H1 (cell line): Measurements from ENCODE around the gene NDRG2. TPM values are rescaled to one million over a fixed set of nuclear protein-coding genes. Genes with fewer than 3 reads are reported as not detected.

Experiments used
- CTCF ChIA-PET: fragments of 300-600 bp; sonication (Branson Sonifier 250); formaldehyde crosslinking; loops from one replicate; lab custom pipeline; 2021; ENCODE audit not compliant: partially characterized antibody; lab: Charles Lee
- POLR2A ChIA-PET: fragments of 300-600 bp; sonication (Branson Sonifier 250); formaldehyde crosslinking; loops from one replicate; lab custom pipeline; 2021; ENCODE audit warnings: inconsistent platforms; ENCODE audit not compliant: partially characterized antibody; lab: Charles Lee
- DNase-seq, 2 experiments: peaks; one replicate each; pipeline versions ENCODE4 v3.0.0 to v3.0.0-alpha.2; 2010 to 2022; ENCODE audit warnings: low spot score in 2 of 2, low read depth in 1 of 2, mixed read lengths in 1 of 2
- FAIRE-seq: peaks from 2 replicates; lab custom pipeline; 2011; peaks lifted over from hg19 to GRCh38; lab: Jason Lieb, UNC
- H2AFZ ChIP-seq: 2 replicates; pipeline ENCODE4 v1.8.1; 2012; ENCODE audit warnings: low read length, inconsistent platforms
- H2AK5ac ChIP-seq: 2 replicates; pipeline ENCODE4 v1.6.1; 2013; ENCODE audit warnings: low read depth, low read length
- H2BK120ac ChIP-seq: replicated peaks from 2 replicates; pipeline ENCODE3; 2013; ENCODE audit warnings: low read depth, low read length, inconsistent platforms
- H2BK12ac ChIP-seq: 2 replicates; pipeline ENCODE4 v1.6.1; 2013; ENCODE audit warnings: low read depth, low read length
- H2BK15ac ChIP-seq: 2 replicates; pipeline ENCODE4 v1.6.1; 2013; ENCODE audit warnings: low read length
- H2BK20ac ChIP-seq: 2 replicates; pipeline ENCODE4 v1.6.1; 2013; ENCODE audit warnings: low read length
- H2BK5ac ChIP-seq: 2 replicates; pipeline ENCODE4 v1.6.1; 2013; ENCODE audit warnings: low read depth, low read length
- H3K14ac ChIP-seq: 2 replicates; pipeline ENCODE4 v1.6.1; 2013; ENCODE audit warnings: inconsistent platforms; ENCODE audit not compliant: insufficient read length
- H3K18ac ChIP-seq: 2 replicates; pipeline ENCODE4 v1.6.1; 2013; ENCODE audit warnings: low read length; ENCODE audit errors: extremely low read depth
- H3K23ac ChIP-seq: 2 replicates; pipeline ENCODE4 v1.6.1; 2013; ENCODE audit warnings: inconsistent platforms; ENCODE audit not compliant: insufficient read length
- H3K23me2 ChIP-seq: 2 replicates; pipeline ENCODE4 v1.6.1; 2013; ENCODE audit warnings: low read depth, low read length
- H3K27ac ChIP-seq: 2 replicates; pipeline ENCODE4 v1.6.1; 2011; ENCODE audit warnings: low read depth, low read length, inconsistent platforms
- H3K27me3 ChIP-seq, 4 experiments: replicated peaks in 1 of 4; 1 replicate in 1 of 4; 2 replicates in 3 of 4; pipeline versions ENCODE4 v1.6.1 to v1.8.1; 2011 to 2013; ENCODE audit warnings: low read length in 3 of 4, mild to moderate bottlenecking in 3 of 4, inconsistent platforms in 2 of 4, mixed read lengths in 2 of 4, moderate library complexity in 1 of 4; ENCODE audit not compliant: control insufficient read depth in 3 of 4, insufficient read depth in 3 of 4; ENCODE audit errors: extremely low read depth in 1 of 4
- H3K36me3 ChIP-seq, 4 experiments: 2 replicates each; pipeline versions ENCODE4 v1.6.1 to v1.8.1; 2011 to 2013; ENCODE audit warnings: mild to moderate bottlenecking in 4 of 4, low read length in 3 of 4, moderate library complexity in 2 of 4, control low read depth in 1 of 4, inconsistent platforms in 1 of 4; ENCODE audit not compliant: insufficient read depth in 4 of 4, control insufficient read depth in 2 of 4
- H3K4ac ChIP-seq: replicated peaks from 2 replicates; pipeline ENCODE3; 2013; ENCODE audit warnings: low read length, low read depth, mixed read lengths, inconsistent platforms; ENCODE audit not compliant: insufficient read length
- H3K4me1 ChIP-seq, 4 experiments: replicated peaks in 1 of 4; 1 replicate in 1 of 4; 2 replicates in 3 of 4; pipeline versions ENCODE4 v1.6.1 to v1.8.1; 2011 to 2013; ENCODE audit warnings: low read length in 3 of 4, inconsistent platforms in 2 of 4, mixed read lengths in 1 of 4; ENCODE audit not compliant: insufficient read depth in 4 of 4, control insufficient read depth in 3 of 4
- H3K4me2 ChIP-seq, 2 experiments: 2 replicates each; pipeline versions ENCODE4 v1.6.1 to v1.8.1; 2011 to 2013; ENCODE audit warnings: low read depth in 2 of 2, low read length in 2 of 2, control low read depth in 1 of 2, inconsistent platforms in 1 of 2, mild to moderate bottlenecking in 1 of 2; ENCODE audit not compliant: insufficient read depth in 1 of 2
- H3K4me3 ChIP-seq, 4 experiments: fragments of 200-600, 300-600 bp in 1 of 4; sonication (generic), shearing (Covaris generic), sonication (Bioruptor Twin) in 1 of 4; 2 replicates each; pipeline versions ENCODE4 v1.5.1 to v1.8.1; 2011 to 2016; ENCODE audit warnings: low read length in 4 of 4, low read depth in 3 of 4, control low read depth in 2 of 4, inconsistent platforms in 2 of 4, mild to moderate bottlenecking in 2 of 4, mixed read lengths in 1 of 4, moderate library complexity in 1 of 4; ENCODE audit not compliant: insufficient read depth in 2 of 4; ENCODE audit errors: extremely low read depth in 1 of 4
- H3K56ac ChIP-seq: replicated peaks from 2 replicates; pipeline ENCODE3; 2013; ENCODE audit warnings: low read depth, mild to moderate bottlenecking, mixed read lengths, low read length, inconsistent platforms; ENCODE audit not compliant: insufficient read length
- H3K79me1 ChIP-seq: 2 replicates; pipeline ENCODE4 v1.6.1; 2013; ENCODE audit warnings: low read depth, low read length, control low read depth
- H3K79me2 ChIP-seq, 2 experiments: 2 replicates each; pipeline versions ENCODE4 v1.6.1 to v1.8.1; 2012 to 2013; ENCODE audit warnings: low read length in 2 of 2, mild to moderate bottlenecking in 2 of 2, inconsistent platforms in 1 of 2; ENCODE audit not compliant: insufficient read depth in 2 of 2, control insufficient read depth in 1 of 2
- H3K9ac ChIP-seq, 4 experiments: replicated peaks in 1 of 4; 1 replicate in 1 of 4; 2 replicates in 3 of 4; pipeline versions ENCODE4 v1.6.1 to v1.8.1; 2011 to 2013; ENCODE audit warnings: low read depth in 3 of 4, low read length in 3 of 4, control low read depth in 2 of 4, mild to moderate bottlenecking in 2 of 4, moderate library complexity in 2 of 4, inconsistent platforms in 1 of 4; ENCODE audit errors: extremely low read depth in 1 of 4
- H3K9me3 ChIP-seq, 2 experiments: 2 replicates each; pipeline versions ENCODE4 v1.6.1 to v1.8.1; 2012 to 2013; ENCODE audit warnings: mild to moderate bottlenecking in 2 of 2, moderate library complexity in 2 of 2, control low read depth in 1 of 2, inconsistent platforms in 1 of 2, low read depth in 1 of 2, low read length in 1 of 2, mixed read lengths in 1 of 2; ENCODE audit not compliant: insufficient read depth in 2 of 2
- H4K20me1 ChIP-seq, 2 experiments: replicated peaks in 1 of 2; 2 replicates each; pipeline versions ENCODE3 to v1.8.1; 2011 to 2013; ENCODE audit warnings: inconsistent platforms in 2 of 2, low read length in 2 of 2, mild to moderate bottlenecking in 1 of 2; ENCODE audit not compliant: insufficient read depth in 2 of 2, control insufficient read depth in 1 of 2
- H4K5ac ChIP-seq: 2 replicates; pipeline ENCODE4 v1.6.1; 2013; ENCODE audit warnings: low read length, low read depth, mixed read lengths, inconsistent platforms; ENCODE audit not compliant: insufficient read length
- H4K8ac ChIP-seq: 2 replicates; pipeline ENCODE4 v1.8.0; 2013; ENCODE audit warnings: mild to moderate bottlenecking, moderate library complexity, low read length, inconsistent platforms; ENCODE audit not compliant: insufficient read depth; ENCODE audit errors: extremely low read depth
- H4K91ac ChIP-seq: replicated peaks from 2 replicates; pipeline ENCODE3; 2013; ENCODE audit warnings: low read length, mixed read lengths, inconsistent platforms; ENCODE audit not compliant: insufficient read length
- ATF3 ChIP-seq: IDR thresholded peaks from 2 replicates; pipeline ENCODE4 v1.6.1; 2011; ENCODE audit warnings: low read depth, mild to moderate bottlenecking, low read length; ENCODE audit not compliant: insufficient read depth
- CHD2 ChIP-seq: IDR thresholded peaks from 2 replicates; pipeline ENCODE4 v1.6.1; 2012; ENCODE audit warnings: low read length, improper control_type of control experiment
- SAP30 ChIP-seq: fragments of 300-600 bp; sonication (generic); IDR thresholded peaks from 2 replicates; pipeline ENCODE4 v1.7.1; 2012; ENCODE audit warnings: low read length, moderate library complexity, mild to moderate bottlenecking, inconsistent platforms; ENCODE audit not compliant: insufficient read depth, insufficient replicate concordance
- SP4 ChIP-seq: IDR thresholded peaks from 2 replicates; pipeline ENCODE4 v1.6.1; 2012; ENCODE audit warnings: low read length, inconsistent platforms
- TAF7 ChIP-seq: optimal IDR thresholded peaks from 2 replicates; pipeline ENCODE3; 2011; ENCODE audit warnings: low read depth, mild to moderate bottlenecking, inconsistent platforms, low read length, moderate library complexity, borderline replicate concordance
- TBP ChIP-seq: IDR thresholded peaks from 2 replicates; pipeline ENCODE4 v1.6.1; 2011; ENCODE audit warnings: low read depth, low read length, improper control_type of control experiment
- WGBS, 2 experiments: shearing (Covaris generic) in 1 of 2; methylation state at CpG; one replicate each; pipeline versions ENCODE4 v1.1.6 to v1.1.7; 2013 to 2015; ENCODE audit warnings: low lambda C conversion rate in 2 of 2, mixed read lengths in 2 of 2, inconsistent platforms in 1 of 2, low coverage in 1 of 2, missing lambda C conversion rate in 1 of 2; ENCODE audit not compliant: insufficient replicate concordance in 2 of 2, insufficient coverage in 1 of 2, insufficient read length in 1 of 2; ENCODE audit errors: extremely low coverage in 1 of 2, missing lambda C conversion rate in 1 of 2; 5-methylcytosine and 5-hydroxymethylcytosine counted together
- polyA plus RNA-seq, 7 experiments: library from polyadenylated mRNA; depleted of rRNA in 3 of 7; stranded (reverse) in 5 of 7; unstranded in 2 of 7; fragments of >200 nt in 5 of 7; fragments of 200-250 nt in 2 of 7; gene quantifications; 1 replicate in 5 of 7; 2 replicates in 1 of 7; 4 replicates in 1 of 7; pipeline versions ENCODE4 v1.2.1 to v1.2.3, GENCODE V29; 2011 to 2013; ENCODE audit warnings: missing spikeins in 2 of 7, mixed read lengths in 2 of 7
- total RNA-seq: library from RNA; stranded (reverse); fragmentation: NEBNext Ultra II Directional; extraction: Animal tissue kit (Norgen Biotek cat#: 25700); gene quantifications from 2 replicates; pipeline ENCODE4 v1.2.1, GENCODE V29; 2021

The NDRG2 gene
- total and polyA plus RNA-seq, 2 of the 8 experiments (the other 6 are each of a cell fraction or from before 2014, with no cell fraction given): 29.9 to 48.6 TPM

DNA sequence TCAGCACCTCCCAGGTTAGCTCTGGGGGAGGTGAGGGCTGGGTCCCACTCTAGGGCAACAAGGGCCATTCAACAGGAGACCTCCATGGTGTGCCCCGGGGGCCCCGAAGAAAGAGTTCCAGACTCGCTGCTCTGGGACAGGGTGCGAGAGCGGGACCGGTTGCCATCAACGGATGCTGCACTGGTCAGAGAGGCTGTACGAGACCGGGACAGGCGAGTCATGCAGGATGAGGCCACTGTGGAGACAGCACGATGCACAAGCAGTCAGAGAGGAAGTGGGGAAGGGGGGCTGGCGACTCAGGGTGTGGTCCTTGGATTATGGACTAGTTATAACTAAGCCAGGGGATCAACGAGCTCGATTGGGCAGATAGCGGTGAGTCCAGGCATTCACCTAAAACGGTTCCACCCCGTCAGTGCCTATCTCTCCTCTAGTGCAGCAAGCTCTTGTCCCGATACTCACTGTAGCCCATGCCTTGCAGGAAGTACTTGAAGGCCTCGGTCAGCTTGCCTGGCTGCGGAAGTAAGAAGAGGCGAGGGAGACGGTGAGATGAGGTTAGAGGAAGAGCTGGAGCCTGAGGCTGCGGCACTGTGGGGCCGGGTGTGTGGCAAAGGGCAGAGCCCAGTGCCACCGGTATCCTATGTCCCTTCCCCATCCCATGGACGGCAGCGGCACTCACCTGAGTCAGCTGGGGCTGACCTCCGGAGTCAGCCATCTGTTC, 7.2 kb downstream of the NDRG2 start:
- TF ChIP-seq TBP (no peak), CHD2 (no peak), TAF7 (no peak), SP4 (no peak), ATF3 (no peak), SAP30 (no peak)
- H3K9ac ChIP-seq: no peak overlapping the region
- H3K9me3 ChIP-seq: no peaks in the 10 kb centered on the region
- no peak overlapping the region for H4K8ac ChIP-seq
- H2BK15ac ChIP-seq: no peak overlapping the region
- H2AK5ac ChIP-seq: no peak overlapping the region
- H2AFZ ChIP-seq: no peak overlapping the region
- no peak overlapping the region for H3K14ac ChIP-seq
- no peak overlapping the region for H2BK120ac ChIP-seq
- H4K20me1 ChIP-seq: no peaks in the 10 kb centered on the region
- no peak overlapping the region for H3K23ac ChIP-seq
- no peak overlapping the region for H3K18ac ChIP-seq
- H3K4me1 ChIP-seq: peaks cover 2 to 7% (median 5%) of the 10 kb centered on the region in 4 experiments; a peak in 5 of 7 replicates
- H3K79me1 ChIP-seq: no peaks in the 10 kb centered on the region
- peaks cover 0 to 4% (median under 1%) of the 10 kb centered on the region in 4 experiments; a peak in 3 of 7 replicates for H3K27me3 ChIP-seq
- H3K4me2 ChIP-seq: no peak overlapping the region
- H2BK20ac ChIP-seq: no peak overlapping the region
- CTCF ChIA-PET: interaction anchor here (0.9 to 16.1 kb wide), 11 partner anchors 8 to 160 kb away, joined by 3 to 371 read pairs (median 31); partner anchors contain the start of genes ARHGEF40, RNASE13, RNASE7 and SLC39A2
- H3K4me3 ChIP-seq: no peak overlapping the region
- WGBS, 2 experiments: 91% methylated on average over 28 of the region's 28 CpGs; no CpG with 5 or more reads in 1 of the 2 experiments
- H2BK12ac ChIP-seq: no peak overlapping the region
- FAIRE-seq (no peak), DNase-seq (no peak)
- POLR2A ChIA-PET: interaction anchor here (1.2 to 1.4 kb wide), 3 partner anchors 22 to 53 kb away, joined by 3 read pairs; partner anchors contain the start of gene ARHGEF40
- H2BK5ac ChIP-seq: no peak overlapping the region
- H4K91ac ChIP-seq: no peak overlapping the region
- 0 out of 2 replicates have a peak, but pooled peaks cover 2% of the 10 kb centered on the region for H3K23me2 ChIP-seq
- no peak overlapping the region for H3K27ac ChIP-seq
- peaks cover 0 to 5% (median under 1%) of the 10 kb centered on the region in 4 experiments; a peak in 3 of 8 replicates for H3K36me3 ChIP-seq
- no peak overlapping the region for H3K4ac ChIP-seq
- no peak overlapping the region for H4K5ac ChIP-seq
- H3K79me2 ChIP-seq: no peaks in the 10 kb centered on the region
- no peak overlapping the region for H3K56ac ChIP-seq
